D721Med (cell line): ENCODE measurements around the gene MIPOL1.

ENCODE experiments used
- DNase-seq: peaks from one replicate; pipeline ENCODE4 v3.0.0; 2011; ENCODE audit warnings: low spot score; ENCODE audit not compliant: insufficient read length
- FAIRE-seq: peaks from 2 replicates; lab custom pipeline; 2011; peaks lifted over from hg19 to GRCh38; lab: Jason Lieb, UNC
- CTCF ChIP-seq: IDR thresholded peaks from 2 replicates; pipeline ENCODE4 v1.5.1; 2012; ENCODE audit warnings: mild to moderate bottlenecking, control low read depth; ENCODE audit not compliant: insufficient read depth; ENCODE audit errors: missing control alignments

Gene MIPOL1

GRCh38 chr14:37167151-37168047 is 30.3 kb upstream of the MIPOL1 start:
- FAIRE-seq, result no peak
- TF ChIP-seq CTCF, result no peak
- no peak for DNase-seq

DNA sequence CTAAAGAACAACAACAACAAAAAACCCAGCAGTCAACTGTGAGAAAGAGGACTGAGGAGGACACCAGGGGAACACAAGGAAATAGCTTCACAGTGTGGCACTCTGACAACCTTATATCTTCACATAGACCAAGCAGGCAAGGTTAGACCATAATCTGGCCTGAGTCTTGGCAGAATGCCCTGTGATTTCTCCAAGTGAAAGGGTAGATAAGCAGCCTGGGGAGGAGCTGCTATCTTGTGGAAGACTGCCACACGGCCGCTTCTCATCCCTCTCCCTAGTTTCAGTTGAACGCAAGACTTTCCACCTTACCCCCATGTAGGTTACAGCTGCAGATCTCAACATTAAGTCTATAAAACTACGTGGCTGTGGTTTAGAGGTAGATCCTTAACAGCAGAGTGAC is 29.0 kb upstream of the MIPOL1 start:
- FAIRE-seq, result no peak
- no peak for TF ChIP-seq CTCF
- no peak for DNase-seq

- FAIRE-seq, result no peak
- no peak for TF ChIP-seq CTCF
- no peak for DNase-seq
Measured at GRCh38 chr14:37170237-37170636, 27.5 kb upstream of the MIPOL1 start.

- TF ChIP-seq CTCF, result no peak
- DNase-seq (no peak), FAIRE-seq (no peak)
Measured at GRCh38 chr14:37170993-37171392, 26.7 kb upstream of the MIPOL1 start.

- TF ChIP-seq CTCF, result no peak
- DNase-seq (no peak), FAIRE-seq (no peak)
Measured at GRCh38 chr14:37171678-37172023, 26.1 kb upstream of the MIPOL1 start.

- DNase-seq, result peak; percentile 38
- no peak for FAIRE-seq
Measured at GRCh38 chr14:37172024-37172869, 25.5 kb upstream of the MIPOL1 start, which contains the start of gene SLC25A21. Gene SLC25A21 (minus strand): TSS chr14:37172606.

More at GRCh38 chr14:37172024-37172869, 25.5 kb upstream of the MIPOL1 start, which contains the start of gene SLC25A21:
- TF ChIP-seq CTCF, result no peak
